ENCODE data around the gene MUC4. TPM values are rescaled to one million over a fixed set of nuclear protein-coding genes. Genes with fewer than 3 reads are reported as not detected.
"Not testable (repeated sequence)": the region's sequence is repeated elsewhere in the genome, so short reads cannot be mapped to it uniquely, and the experiment has no call there.

The MUC4 gene
- total RNA-seq, 1 experiment from 2014 or later = not detected

- H3K4me1 ChIP-seq (replicated peaks) = no peaks in the 10 kb centered on the region
- DNase-seq (ENCODE audit: low read depth in 1 of 2, low spot score in 2 of 2) = no peak
Measured at GRCh38 chr3:195801251-195802183, 10.2 kb downstream of the MUC4 start.

GRCh38 chr3:195800240-195800639 is 11.5 kb downstream of the MUC4 start:
- Histone ChIP-seq H3K36me3 (no peaks in the 10 kb centered on the region), H3K4me3 (no peak overlapping the region)
- no peak for DNase-seq (ENCODE audit: low read depth in 1 of 2, low spot score in 2 of 2)

More at GRCh38 chr3:195801251-195802183, 10.2 kb downstream of the MUC4 start:
- Histone ChIP-seq H3K27ac (no peak overlapping the region), H3K4me3 (no peak overlapping the region), H3K36me3 (no peaks in the 10 kb centered on the region), H3K9me3 (replicated peaks) (no peaks in the 10 kb centered on the region), H3K27me3 (replicated peaks) (peaks cover 12% of the 10 kb centered on the region)

GRCh38 chr3:195796795-195797194 is 14.9 kb downstream of the MUC4 start:
- no peaks in the 10 kb centered on the region for H3K27me3 ChIP-seq (replicated peaks)
- no peak overlapping the region for H3K27ac ChIP-seq
- H3K4me3 ChIP-seq = no peak overlapping the region
- no peaks in the 10 kb centered on the region for H3K36me3 ChIP-seq
- H3K4me1 ChIP-seq (replicated peaks) = no peaks in the 10 kb centered on the region
- DNase-seq (ENCODE audit: low read depth in 1 of 2, low spot score in 2 of 2) = no peak
- no peaks in the 10 kb centered on the region for H3K9me3 ChIP-seq (replicated peaks)

More at GRCh38 chr3:195800240-195800639, 11.5 kb downstream of the MUC4 start:
- no peak overlapping the region for H3K27ac ChIP-seq
- no peaks in the 10 kb centered on the region for H3K4me1 ChIP-seq (replicated peaks)
- peaks cover 8% of the 10 kb centered on the region for H3K27me3 ChIP-seq (replicated peaks)
- H3K9me3 ChIP-seq (replicated peaks) = no peaks in the 10 kb centered on the region

GRCh38 chr3:195794708-195795107 is 17.0 kb downstream of the MUC4 start:
- DNase-seq (ENCODE audit: low read depth in 1 of 2, low spot score in 2 of 2) = no peak

GRCh38 chr3:195792621-195793020 is 19.1 kb downstream of the MUC4 start:
- H3K9me3 ChIP-seq (replicated peaks); DNase-seq (ENCODE audit: low read depth in 1 of 2, low spot score in 2 of 2); H3K27me3 ChIP-seq (replicated peaks); H3K36me3 ChIP-seq; H3K4me3 ChIP-seq; H3K4me1 ChIP-seq (replicated peaks); H3K27ac ChIP-seq: not testable (repeated sequence)

More at GRCh38 chr3:195794708-195795107, 17.0 kb downstream of the MUC4 start:
- H3K9me3 ChIP-seq (replicated peaks) = no peaks in the 10 kb centered on the region; the same call in 1 of the 2 replicates
- no peaks in the 10 kb centered on the region for H3K36me3 ChIP-seq
- no peaks in the 10 kb centered on the region for H3K4me1 ChIP-seq (replicated peaks)
- no peak overlapping the region for H3K4me3 ChIP-seq
- no peak overlapping the region for H3K27ac ChIP-seq
- 0 out of 2 replicates have a peak, but pooled peaks cover 3% of the 10 kb centered on the region for H3K27me3 ChIP-seq (replicated peaks)

- Histone ChIP-seq H3K9me3 (replicated peaks) (no peaks in the 10 kb centered on the region; the same call in 1 of the 2 replicates), H3K36me3 (no peaks in the 10 kb centered on the region), H3K4me3 (no peak overlapping the region), H3K4me1 (replicated peaks) (no peaks in the 10 kb centered on the region), H3K27me3 (replicated peaks) (0 out of 2 replicates have a peak, but pooled peaks cover 3% of the 10 kb centered on the region), H3K27ac (no peak overlapping the region)
- no peak for DNase-seq (ENCODE audit: low read depth in 1 of 2, low spot score in 2 of 2)
Measured at GRCh38 chr3:195790901-195791300, 20.8 kb downstream of the MUC4 start.

- H3K4me3 ChIP-seq = no peak overlapping the region
- 0 out of 2 replicates have a peak, but pooled peaks cover 3% of the 10 kb centered on the region for H3K27me3 ChIP-seq (replicated peaks)
- H3K9me3 ChIP-seq (replicated peaks) = no peaks in the 10 kb centered on the region; the same call in 1 of the 2 replicates
- DNase-seq (ENCODE audit: low read depth in 1 of 2, low spot score in 2 of 2) = no peak
- H3K36me3 ChIP-seq = no peaks in the 10 kb centered on the region
- no peak overlapping the region for H3K27ac ChIP-seq
- H3K4me1 ChIP-seq (replicated peaks) = no peaks in the 10 kb centered on the region
Measured at GRCh38 chr3:195788711-195789581, 22.8 kb downstream of the MUC4 start.

GRCh38 chr3:195785781-195786405 is 25.8 kb downstream of the MUC4 start:
- not testable (repeated sequence) for H3K27me3 ChIP-seq (replicated peaks); H3K4me3 ChIP-seq; H3K27ac ChIP-seq; H3K36me3 ChIP-seq; H3K4me1 ChIP-seq (replicated peaks); H3K9me3 ChIP-seq (replicated peaks); DNase-seq (ENCODE audit: low read depth in 1 of 2, low spot score in 2 of 2)

- not testable (repeated sequence) for DNase-seq (ENCODE audit: low read depth in 1 of 2, low spot score in 2 of 2); H3K27ac ChIP-seq; H3K4me3 ChIP-seq; H3K9me3 ChIP-seq (replicated peaks); H3K27me3 ChIP-seq (replicated peaks); H3K4me1 ChIP-seq (replicated peaks); H3K36me3 ChIP-seq
Measured at GRCh38 chr3:195784031-195784430, 27.7 kb downstream of the MUC4 start.

GRCh38 chr3:195781236-195781635 is 30.5 kb downstream of the MUC4 start:
- H3K4me1 ChIP-seq (replicated peaks); H3K27me3 ChIP-seq (replicated peaks); H3K36me3 ChIP-seq; H3K27ac ChIP-seq; H3K4me3 ChIP-seq; H3K9me3 ChIP-seq (replicated peaks); DNase-seq (ENCODE audit: low read depth in 1 of 2, low spot score in 2 of 2): not testable (repeated sequence)

- H3K36me3 ChIP-seq = no peaks in the 10 kb centered on the region
- H3K27me3 ChIP-seq (replicated peaks) = no peaks in the 10 kb centered on the region
- no peaks in the 10 kb centered on the region for H3K9me3 ChIP-seq (replicated peaks)
- no peak overlapping the region for H3K4me3 ChIP-seq
- DNase-seq (ENCODE audit: low read depth in 1 of 2, low spot score in 2 of 2) = peak in 1 of 2 experiments; percentile 20
- H3K27ac ChIP-seq = no peak overlapping the region
- no peaks in the 10 kb centered on the region for H3K4me1 ChIP-seq (replicated peaks)
Measured at GRCh38 chr3:195777975-195778374, 33.8 kb downstream of the MUC4 start.

- Histone ChIP-seq H3K36me3 (no peaks in the 10 kb centered on the region), H3K4me3 (no peak overlapping the region)
- DNase-seq (ENCODE audit: low read depth in 1 of 2, low spot score in 2 of 2) = peak in 1 of 2 experiments; percentile 46
Measured at GRCh38 chr3:195774917-195775316, 36.8 kb downstream of the MUC4 start.

GRCh38 chr3:195773956-195774537 is 37.7 kb downstream of the MUC4 start:
- Histone ChIP-seq H3K36me3 (no peaks in the 10 kb centered on the region), H3K27ac (no peak overlapping the region), H3K9me3 (replicated peaks) (no peaks in the 10 kb centered on the region), H3K4me3 (no peak overlapping the region), H3K27me3 (replicated peaks) (no peaks in the 10 kb centered on the region), H3K4me1 (replicated peaks) (no peaks in the 10 kb centered on the region)
- peak in 1 of 2 experiments; percentile 22 for DNase-seq (ENCODE audit: low read depth in 1 of 2, low spot score in 2 of 2)

More at GRCh38 chr3:195774917-195775316, 36.8 kb downstream of the MUC4 start:
- Histone ChIP-seq H3K27ac (no peak overlapping the region), H3K27me3 (replicated peaks) (no peaks in the 10 kb centered on the region), H3K4me1 (replicated peaks) (no peaks in the 10 kb centered on the region), H3K9me3 (replicated peaks) (no peaks in the 10 kb centered on the region)
